ENCODE results near the gene CACNG8.

GRCh38 chr19:54021363-54021762 is 58.6 kb downstream of the CACNG8 start:
- TF ChIP-seq CTCF (conservative IDR thresholded peaks at IDR 0.05) (no peak), ZFX (IDR thresholded peaks at IDR 0.05) (no peak)
